ENCODE measurements around the gene ERC2.

Gene ERC2

GRCh38 chr3:56185827-56186226 is 282.4 kb downstream of the ERC2 start:
- Histone ChIP-seq H3K27ac (ENCODE audit: low read depth, low read length, poor library complexity, severe bottlenecking) (no peak overlapping the region), H3K4me3 (ENCODE audit: low read depth, low read length, poor library complexity, severe bottlenecking) (no peak overlapping the region), H3K36me3 (ENCODE audit: insufficient read depth, low read length) (no peaks in the 10 kb centered on the region), H3K9me3 (ENCODE audit: low read length) (no peaks in the 10 kb centered on the region), H3K9ac (ENCODE audit: low read length) (no peak overlapping the region), H4K20me1 (ENCODE audit: insufficient read depth, low read length) (no peaks in the 10 kb centered on the region), H3K4me2 (ENCODE audit: low read length) (no peak overlapping the region), H3K9me2 (ENCODE audit: low read depth, low read length) (no peaks in the 10 kb centered on the region), H3F3A (ENCODE audit: insufficient read depth, low read length) (no peaks in the 10 kb centered on the region), H3K79me2 (ENCODE audit: insufficient read depth, low read length) (no peaks in the 10 kb centered on the region), H2AFZ (ENCODE audit: low read length) (no peak overlapping the region), H3K4me1 (ENCODE audit: insufficient read depth, low read length, severe bottlenecking) (no peaks in the 10 kb centered on the region), H3K27me3 (ENCODE audit: insufficient read depth, low read length) (no peaks in the 10 kb centered on the region)
- TF ChIP-seq CTCF (IDR thresholded peaks at IDR 0.05; ENCODE audit: low read length) (no peak), EZH2 (IDR thresholded peaks at IDR 0.05; ENCODE audit: borderline replicate concordance, low read length) (no peak)

- Histone ChIP-seq H3K79me2 (ENCODE audit: insufficient read depth, low read length) (no peaks in the 10 kb centered on the region), H3K9me3 (ENCODE audit: low read length) (no peaks in the 10 kb centered on the region), H2AFZ (ENCODE audit: low read length) (no peak overlapping the region), H3K36me3 (ENCODE audit: insufficient read depth, low read length) (no peaks in the 10 kb centered on the region), H3K27ac (ENCODE audit: low read depth, low read length, poor library complexity, severe bottlenecking) (no peak overlapping the region), H3K27me3 (ENCODE audit: insufficient read depth, low read length) (no peaks in the 10 kb centered on the region), H4K20me1 (ENCODE audit: insufficient read depth, low read length) (no peaks in the 10 kb centered on the region), H3F3A (ENCODE audit: insufficient read depth, low read length) (no peaks in the 10 kb centered on the region), H3K4me1 (ENCODE audit: insufficient read depth, low read length, severe bottlenecking) (no peaks in the 10 kb centered on the region), H3K9ac (ENCODE audit: low read length) (no peak overlapping the region), H3K4me2 (ENCODE audit: low read length) (no peak overlapping the region), H3K9me2 (ENCODE audit: low read depth, low read length) (no peaks in the 10 kb centered on the region), H3K4me3 (ENCODE audit: low read depth, low read length, poor library complexity, severe bottlenecking) (no peak overlapping the region)
- TF ChIP-seq EZH2 (IDR thresholded peaks at IDR 0.05; ENCODE audit: borderline replicate concordance, low read length) = no peak
- no peak for TF ChIP-seq CTCF (IDR thresholded peaks at IDR 0.05; ENCODE audit: low read length)
Observed at GRCh38 chr3:56183529-56183928, 284.7 kb downstream of the ERC2 start.

GRCh38 chr3:56180433-56180832 is 287.8 kb downstream of the ERC2 start:
- no peaks in the 10 kb centered on the region for H3K9me3 ChIP-seq (ENCODE audit: low read length)
- no peaks in the 10 kb centered on the region for H3K27me3 ChIP-seq (ENCODE audit: insufficient read depth, low read length)
- H3K79me2 ChIP-seq (ENCODE audit: insufficient read depth, low read length) = no peaks in the 10 kb centered on the region
- no peaks in the 10 kb centered on the region for H3K9me2 ChIP-seq (ENCODE audit: low read depth, low read length)
- TF ChIP-seq EZH2 (IDR thresholded peaks at IDR 0.05; ENCODE audit: borderline replicate concordance, low read length) (no peak), CTCF (IDR thresholded peaks at IDR 0.05; ENCODE audit: low read length) (no peak)
- no peaks in the 10 kb centered on the region for H3K4me1 ChIP-seq (ENCODE audit: insufficient read depth, low read length, severe bottlenecking)
- no peaks in the 10 kb centered on the region for H3K36me3 ChIP-seq (ENCODE audit: insufficient read depth, low read length)
- H2AFZ ChIP-seq (ENCODE audit: low read length) = no peak overlapping the region
- no peak overlapping the region for H3K9ac ChIP-seq (ENCODE audit: low read length)
- H3K4me3 ChIP-seq (ENCODE audit: low read depth, low read length, poor library complexity, severe bottlenecking) = no peak overlapping the region
- H3K4me2 ChIP-seq (ENCODE audit: low read length) = no peak overlapping the region
- H3F3A ChIP-seq (ENCODE audit: insufficient read depth, low read length) = no peaks in the 10 kb centered on the region
- H4K20me1 ChIP-seq (ENCODE audit: insufficient read depth, low read length) = no peaks in the 10 kb centered on the region
- no peak overlapping the region for H3K27ac ChIP-seq (ENCODE audit: low read depth, low read length, poor library complexity, severe bottlenecking)
